ENCODE measurements around the gene ZNF32. TPM values are rescaled to one million over a fixed set of nuclear protein-coding genes. Genes with fewer than 3 reads are reported as not detected.
A peak's percentile ranks its signal among the peaks of the same experiment; 100 is the strongest.

The ZNF32 gene, protein sequence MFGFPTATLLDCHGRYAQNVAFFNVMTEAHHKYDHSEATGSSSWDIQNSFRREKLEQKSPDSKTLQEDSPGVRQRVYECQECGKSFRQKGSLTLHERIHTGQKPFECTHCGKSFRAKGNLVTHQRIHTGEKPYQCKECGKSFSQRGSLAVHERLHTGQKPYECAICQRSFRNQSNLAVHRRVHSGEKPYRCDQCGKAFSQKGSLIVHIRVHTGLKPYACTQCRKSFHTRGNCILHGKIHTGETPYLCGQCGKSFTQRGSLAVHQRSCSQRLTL
- polyA plus RNA-seq (2013, experiment 1 of 2) = 21.5 TPM
- polyA plus RNA-seq (2013, experiment 2 of 2) = 22.4 TPM

DNA sequence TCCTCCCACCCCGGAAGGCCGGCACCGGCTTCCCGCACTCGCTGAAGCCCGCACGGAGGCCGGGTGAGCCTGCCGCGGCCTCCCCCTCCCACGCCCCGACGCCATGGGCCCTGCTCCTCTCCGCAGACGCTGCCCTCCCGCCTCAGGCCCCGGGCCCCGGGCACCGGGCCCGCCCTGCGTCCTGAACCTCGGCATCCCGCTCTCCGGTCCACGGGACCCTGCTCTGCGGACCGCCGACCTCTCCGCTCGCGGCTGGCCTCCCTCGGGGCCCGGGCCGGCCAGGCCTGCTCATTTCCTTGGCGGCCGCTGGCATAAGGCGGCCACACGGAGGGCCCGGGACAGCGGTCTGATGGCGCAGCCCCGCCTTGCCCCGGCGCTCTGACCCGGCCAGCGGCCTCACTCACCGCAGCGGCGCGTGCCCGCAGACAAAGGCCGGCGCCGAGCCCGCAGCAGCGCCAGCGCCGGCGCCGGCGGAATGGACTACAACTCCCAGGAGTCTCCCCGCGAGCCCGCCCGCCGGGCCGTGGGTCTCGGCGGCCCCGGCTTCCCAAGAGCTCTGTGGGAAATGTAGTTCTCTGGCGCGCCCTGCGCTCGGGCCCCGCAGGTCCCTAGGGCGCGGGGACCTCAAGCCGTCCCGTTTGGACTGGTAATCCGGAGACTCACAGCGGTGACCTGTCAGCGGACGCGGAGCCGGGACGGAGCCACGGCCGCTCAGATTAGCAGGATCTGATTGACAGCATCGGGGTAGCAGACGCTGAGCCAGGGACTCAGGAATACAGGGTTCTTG is at the start of gene ZNF32:
Gene ZNF32, minus strand, starts transcription at position 484 of the 787 bp plus-strand sequence. CDS start 2,748 bp downstream, outside the sequence.
- peak within 1 kb of the TSS; percentile 63 for H3K4ac ChIP-seq (ENCODE audit: low read depth, low read length)
- no peak within 1 kb of the TSS for H4K5ac ChIP-seq (ENCODE audit: low read length)
- peak within 1 kb of the TSS; percentile 29 for H4K8ac ChIP-seq (ENCODE audit: low read depth, low read length)
- H2BK15ac ChIP-seq (replicated peaks; ENCODE audit: low read depth) = no peak within 1 kb of the TSS
- H2AK5ac ChIP-seq (ENCODE audit: low read length) = no peak within 1 kb of the TSS
- peak within 1 kb of the TSS; percentile 86 for H3K9ac ChIP-seq (ENCODE audit: low read length)
- H3K4me2 ChIP-seq (ENCODE audit: low read length) = peak within 1 kb of the TSS; percentile 97
- H3K4me3 ChIP-seq (ENCODE audit: low read length) = peak within 1 kb of the TSS; percentile 57
- no peaks in the 10 kb centered on the region for H3K79me2 ChIP-seq (ENCODE audit: control insufficient read depth, insufficient read depth, low read length)
- peak within 1 kb of the TSS; percentile 47 for H3K18ac ChIP-seq (ENCODE audit: low read length)
- peaks cover 10% of the 10 kb centered on the region for H3K36me3 ChIP-seq (ENCODE audit: control insufficient read depth, insufficient read depth, low read length)
- no peak within 1 kb of the TSS for H2BK5ac ChIP-seq (ENCODE audit: low read length)
- peak; percentile 90 for DNase-seq
- H3K23ac ChIP-seq (ENCODE audit: low read length) = peak within 1 kb of the TSS; percentile 29
- no peaks in the 10 kb centered on the region for H3K4me1 ChIP-seq (ENCODE audit: control insufficient read depth, low read depth, low read length)
- no peaks in the 10 kb centered on the region for H3K27me3 ChIP-seq (ENCODE audit: insufficient read depth, low read length, poor library complexity)
- H3K56ac ChIP-seq (ENCODE audit: low read length) = peak within 1 kb of the TSS; percentile 92
- H3K27ac ChIP-seq (ENCODE audit: low read depth, low read length) = no peak within 1 kb of the TSS
- no CpG with 5 or more reads among the region's 90 CpGs for WGBS (ENCODE audit: extremely low coverage, insufficient coverage, low lambda C conversion rate)
- no peaks in the 10 kb centered on the region for H3K79me1 ChIP-seq (ENCODE audit: low read length)
- H2BK120ac ChIP-seq (ENCODE audit: low read depth, low read length) = no peak within 1 kb of the TSS

DNA sequence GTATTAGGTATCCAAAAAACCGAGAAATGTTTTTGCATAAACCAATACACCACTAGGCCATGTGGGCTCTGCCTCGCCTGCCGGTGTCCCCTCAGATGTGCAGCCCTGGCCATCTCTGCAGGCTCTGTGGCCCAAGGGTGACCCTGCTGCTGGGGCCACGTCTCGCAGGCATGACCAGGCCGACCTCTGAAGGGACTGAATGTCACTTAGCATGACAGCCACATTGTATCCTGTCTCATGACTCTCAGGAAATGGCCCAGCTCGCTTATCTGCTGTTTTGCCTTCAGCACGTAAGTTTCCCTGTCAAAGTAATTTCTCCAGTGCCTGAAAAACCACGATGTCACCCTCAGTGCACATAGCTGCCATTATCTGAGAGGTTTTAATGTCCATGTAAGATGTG is 49.5 kb upstream of the ZNF32 start:
- Histone ChIP-seq H3K9ac (ENCODE audit: low read length) (no peak overlapping the region), H3K4me2 (ENCODE audit: low read length) (no peak overlapping the region), H4K8ac (ENCODE audit: low read depth, low read length) (no peak overlapping the region), H3K27ac (ENCODE audit: low read depth, low read length) (no peak overlapping the region), H3K23ac (ENCODE audit: low read length) (no peak overlapping the region), H3K27me3 (ENCODE audit: insufficient read depth, low read length, poor library complexity) (no peaks in the 10 kb centered on the region), H2BK120ac (ENCODE audit: low read depth, low read length) (no peak overlapping the region), H3K56ac (ENCODE audit: low read length) (no peak overlapping the region), H2BK5ac (ENCODE audit: low read length) (no peak overlapping the region), H3K4ac (ENCODE audit: low read depth, low read length) (no peak overlapping the region), H4K5ac (ENCODE audit: low read length) (no peak overlapping the region), H3K4me1 (ENCODE audit: control insufficient read depth, low read depth, low read length) (no peaks in the 10 kb centered on the region), H3K4me3 (ENCODE audit: low read length) (no peak overlapping the region), H2BK15ac (replicated peaks; ENCODE audit: low read depth) (no peak overlapping the region), H3K36me3 (ENCODE audit: control insufficient read depth, insufficient read depth, low read length) (no peaks in the 10 kb centered on the region), H3K79me2 (ENCODE audit: control insufficient read depth, insufficient read depth, low read length) (no peaks in the 10 kb centered on the region), H3K79me1 (ENCODE audit: low read length) (no peaks in the 10 kb centered on the region), H2AK5ac (ENCODE audit: low read length) (no peak overlapping the region), H3K18ac (ENCODE audit: low read length) (no peak overlapping the region)
- no peak for DNase-seq
- no CpG with 5 or more reads among the region's 9 CpGs for WGBS (ENCODE audit: extremely low coverage, insufficient coverage, low lambda C conversion rate)

DNA sequence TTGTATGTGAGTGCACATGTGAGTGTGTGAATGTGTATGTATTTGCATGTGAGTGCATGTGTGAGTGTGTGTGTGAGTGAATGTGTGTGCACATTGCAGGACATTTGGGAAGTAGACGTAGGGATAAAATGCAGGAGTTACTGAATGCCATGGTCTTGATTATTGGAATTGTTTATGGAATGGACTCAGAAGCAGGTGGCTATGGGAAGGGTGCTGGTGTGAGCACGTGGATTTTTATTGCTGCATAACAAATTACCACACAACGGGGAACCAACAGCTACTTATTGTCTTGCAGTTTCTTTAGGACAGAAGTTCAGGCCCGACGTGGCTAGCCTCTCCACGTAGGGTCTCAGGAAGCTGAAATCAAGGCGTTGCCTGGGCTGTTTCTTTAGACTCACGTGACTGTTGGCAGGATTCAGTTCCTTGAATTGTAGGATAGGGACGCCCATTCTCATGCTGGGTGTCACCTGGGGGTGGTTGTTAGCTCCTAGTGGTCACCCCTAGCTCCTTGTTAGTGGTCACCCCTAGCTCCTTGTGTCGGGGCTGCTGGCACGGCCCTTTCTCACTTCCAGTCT is 48.3 kb upstream of the ZNF32 start:
- no peaks in the 10 kb centered on the region for H3K4me1 ChIP-seq (ENCODE audit: control insufficient read depth, low read depth, low read length)
- no peak overlapping the region for H2BK120ac ChIP-seq (ENCODE audit: low read depth, low read length)
- no peak overlapping the region for H4K5ac ChIP-seq (ENCODE audit: low read length)
- no peaks in the 10 kb centered on the region for H3K79me2 ChIP-seq (ENCODE audit: control insufficient read depth, insufficient read depth, low read length)
- H3K36me3 ChIP-seq (ENCODE audit: control insufficient read depth, insufficient read depth, low read length) = no peaks in the 10 kb centered on the region
- H2AK5ac ChIP-seq (ENCODE audit: low read length) = no peak overlapping the region
- H3K27ac ChIP-seq (ENCODE audit: low read depth, low read length) = no peak overlapping the region
- H3K56ac ChIP-seq (ENCODE audit: low read length) = no peak overlapping the region
- H2BK15ac ChIP-seq (replicated peaks; ENCODE audit: low read depth) = no peak overlapping the region
- no peaks in the 10 kb centered on the region for H3K79me1 ChIP-seq (ENCODE audit: low read length)
- no peak overlapping the region for H3K4me3 ChIP-seq (ENCODE audit: low read length)
- no peak for DNase-seq
- no peak overlapping the region for H4K8ac ChIP-seq (ENCODE audit: low read depth, low read length)
- H3K23ac ChIP-seq (ENCODE audit: low read length) = no peak overlapping the region
- no peaks in the 10 kb centered on the region for H3K27me3 ChIP-seq (ENCODE audit: insufficient read depth, low read length, poor library complexity)
- no CpG with 5 or more reads among the region's 11 CpGs for WGBS (ENCODE audit: extremely low coverage, insufficient coverage, low lambda C conversion rate)
- no peak overlapping the region for H3K4me2 ChIP-seq (ENCODE audit: low read length)
- no peak overlapping the region for H2BK5ac ChIP-seq (ENCODE audit: low read length)
- no peak overlapping the region for H3K4ac ChIP-seq (ENCODE audit: low read depth, low read length)
- H3K9ac ChIP-seq (ENCODE audit: low read length) = no peak overlapping the region
- no peak overlapping the region for H3K18ac ChIP-seq (ENCODE audit: low read length)

GRCh38 chr10:43695730-43696129 is 47.0 kb upstream of the ZNF32 start:
- DNase-seq = no peak
- no peak overlapping the region for H2BK5ac ChIP-seq (ENCODE audit: low read length)
- no peak overlapping the region for H2BK15ac ChIP-seq (replicated peaks; ENCODE audit: low read depth)
- no peak overlapping the region for H3K27ac ChIP-seq (ENCODE audit: low read depth, low read length)
- no peaks in the 10 kb centered on the region for H3K4me1 ChIP-seq (ENCODE audit: control insufficient read depth, low read depth, low read length)
- H3K36me3 ChIP-seq (ENCODE audit: control insufficient read depth, insufficient read depth, low read length) = no peaks in the 10 kb centered on the region
- no peak overlapping the region for H3K4me3 ChIP-seq (ENCODE audit: low read length)
- no peak overlapping the region for H2AK5ac ChIP-seq (ENCODE audit: low read length)
- no peak overlapping the region for H4K5ac ChIP-seq (ENCODE audit: low read length)
- no peak overlapping the region for H3K4ac ChIP-seq (ENCODE audit: low read depth, low read length)
- H3K4me2 ChIP-seq (ENCODE audit: low read length) = no peak overlapping the region
- H3K27me3 ChIP-seq (ENCODE audit: insufficient read depth, low read length, poor library complexity) = no peaks in the 10 kb centered on the region
- no peak overlapping the region for H3K56ac ChIP-seq (ENCODE audit: low read length)
- H3K18ac ChIP-seq (ENCODE audit: low read length) = no peak overlapping the region
- no CpG with 5 or more reads among the region's 16 CpGs for WGBS (ENCODE audit: extremely low coverage, insufficient coverage, low lambda C conversion rate)
- no peaks in the 10 kb centered on the region for H3K79me2 ChIP-seq (ENCODE audit: control insufficient read depth, insufficient read depth, low read length)
- H3K9ac ChIP-seq (ENCODE audit: low read length) = no peak overlapping the region
- no peak overlapping the region for H4K8ac ChIP-seq (ENCODE audit: low read depth, low read length)
- H2BK120ac ChIP-seq (ENCODE audit: low read depth, low read length) = no peak overlapping the region
- H3K79me1 ChIP-seq (ENCODE audit: low read length) = no peaks in the 10 kb centered on the region
- no peak overlapping the region for H3K23ac ChIP-seq (ENCODE audit: low read length)

DNA sequence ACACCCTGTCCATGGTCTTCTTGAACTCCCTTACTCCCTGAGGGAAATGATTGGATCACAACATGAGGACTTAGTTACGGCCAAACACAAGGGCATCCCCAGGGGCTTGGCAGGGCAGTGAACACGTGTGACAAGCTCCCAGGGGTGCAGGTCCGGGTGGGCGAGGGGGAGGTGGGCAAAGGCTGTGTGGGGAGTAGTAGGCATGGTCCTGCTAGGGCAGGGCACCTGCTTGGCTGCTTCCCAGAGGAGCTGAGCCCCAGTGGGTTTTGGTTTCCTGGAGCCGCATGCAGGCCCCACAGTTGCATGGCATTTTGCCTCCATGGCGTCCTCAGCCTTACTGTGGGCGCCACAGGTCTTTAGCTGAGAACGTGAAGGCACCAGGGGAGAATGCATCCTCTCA is 46.6 kb upstream of the ZNF32 start:
- H3K18ac ChIP-seq (ENCODE audit: low read length) = no peak overlapping the region
- no peaks in the 10 kb centered on the region for H3K79me2 ChIP-seq (ENCODE audit: control insufficient read depth, insufficient read depth, low read length)
- H3K79me1 ChIP-seq (ENCODE audit: low read length) = no peaks in the 10 kb centered on the region
- no peak overlapping the region for H3K4me3 ChIP-seq (ENCODE audit: low read length)
- H3K4ac ChIP-seq (ENCODE audit: low read depth, low read length) = no peak overlapping the region
- no peak overlapping the region for H3K9ac ChIP-seq (ENCODE audit: low read length)
- no CpG with 5 or more reads among the region's 8 CpGs for WGBS (ENCODE audit: extremely low coverage, insufficient coverage, low lambda C conversion rate)
- H2BK5ac ChIP-seq (ENCODE audit: low read length) = no peak overlapping the region
- DNase-seq = no peak
- no peaks in the 10 kb centered on the region for H3K27me3 ChIP-seq (ENCODE audit: insufficient read depth, low read length, poor library complexity)
- no peaks in the 10 kb centered on the region for H3K36me3 ChIP-seq (ENCODE audit: control insufficient read depth, insufficient read depth, low read length)
- no peak overlapping the region for H3K56ac ChIP-seq (ENCODE audit: low read length)
- no peak overlapping the region for H4K5ac ChIP-seq (ENCODE audit: low read length)
- H3K4me2 ChIP-seq (ENCODE audit: low read length) = no peak overlapping the region
- H2BK15ac ChIP-seq (replicated peaks; ENCODE audit: low read depth) = no peak overlapping the region
- H4K8ac ChIP-seq (ENCODE audit: low read depth, low read length) = no peak overlapping the region
- H3K4me1 ChIP-seq (ENCODE audit: control insufficient read depth, low read depth, low read length) = no peaks in the 10 kb centered on the region
- H3K27ac ChIP-seq (ENCODE audit: low read depth, low read length) = no peak overlapping the region
- no peak overlapping the region for H2BK120ac ChIP-seq (ENCODE audit: low read depth, low read length)
- H2AK5ac ChIP-seq (ENCODE audit: low read length) = no peak overlapping the region
- H3K23ac ChIP-seq (ENCODE audit: low read length) = no peak overlapping the region

Measured in mesendoderm (in vitro differentiated cells).